HUES64 (cell line): Measurements from ENCODE around the gene SMIM14.
"Not testable (repeated sequence)": the region's sequence is repeated elsewhere in the genome, so short reads cannot be mapped to it uniquely, and the experiment has no call there.

Source experiments
- H3K27ac ChIP-seq: 2 replicates; pipeline ENCODE4 v1.7.0; 2013; ENCODE audit warnings: low read depth, low read length, inconsistent platforms
- H3K27me3 ChIP-seq: 2 replicates; pipeline ENCODE4 v1.6.1; 2013; ENCODE audit warnings: mild to moderate bottlenecking, low read length; ENCODE audit not compliant: insufficient read depth
- H3K36me3 ChIP-seq: 2 replicates; pipeline ENCODE4 v1.6.1; 2013; ENCODE audit warnings: mild to moderate bottlenecking, low read length; ENCODE audit not compliant: insufficient read depth
- H3K4me1 ChIP-seq: 2 replicates; pipeline ENCODE4 v1.6.1; 2013; ENCODE audit warnings: mild to moderate bottlenecking, low read length, moderate library complexity; ENCODE audit not compliant: insufficient read depth
- H3K4me3 ChIP-seq: 2 replicates; pipeline ENCODE4 v1.5.1; 2013; ENCODE audit warnings: mild to moderate bottlenecking, low read length, moderate library complexity
- H3K9ac ChIP-seq: 2 replicates; pipeline ENCODE4 v1.6.1; 2013; ENCODE audit warnings: mild to moderate bottlenecking, low read depth, low read length
- H3K9me3 ChIP-seq: 2 replicates; pipeline ENCODE4 v1.6.1; 2013; ENCODE audit warnings: low read depth, low read length; ENCODE audit not compliant: insufficient read depth
- WGBS: fragments of 150-250, 120-280 bp; methylation state at CpG from one replicate; pipeline ENCODE4 v1.1.7; 2013; ENCODE audit warnings: missing lambda C conversion rate; 5-methylcytosine and 5-hydroxymethylcytosine counted together

Gene SMIM14

DNA sequence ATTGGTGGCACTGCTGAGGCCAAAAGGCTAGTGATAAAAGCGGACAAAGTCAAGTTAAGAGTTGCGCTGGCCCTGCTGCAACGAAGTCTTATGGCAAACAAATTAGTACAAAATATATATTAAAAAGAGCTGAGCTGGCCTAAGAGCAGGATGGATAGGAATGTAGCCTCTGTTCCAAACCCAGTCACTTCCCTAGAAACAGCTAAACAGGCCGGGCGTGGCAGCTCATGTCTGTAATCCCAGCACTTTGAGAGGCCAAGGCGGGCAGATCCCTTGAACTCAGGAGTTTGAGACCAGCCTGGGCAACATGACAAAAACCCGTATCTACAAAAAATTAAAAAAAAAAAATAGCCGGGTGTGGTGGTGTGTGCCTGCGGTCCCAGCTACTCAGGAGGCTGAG lies 79.0 kb downstream of the SMIM14 start:
- Histone ChIP-seq H3K27ac (no peak overlapping the region), H3K4me1 (no peaks in the 10 kb centered on the region), H3K4me3 (no peak overlapping the region), H3K36me3 (peaks cover 3% of the 10 kb centered on the region; the same call in 1 of the 2 replicates), H3K9ac (no peak overlapping the region), H3K9me3 (no peaks in the 10 kb centered on the region), H3K27me3 (no peaks in the 10 kb centered on the region)
- 94% methylated on average over 7 of the region's 9 CpGs for WGBS

DNA sequence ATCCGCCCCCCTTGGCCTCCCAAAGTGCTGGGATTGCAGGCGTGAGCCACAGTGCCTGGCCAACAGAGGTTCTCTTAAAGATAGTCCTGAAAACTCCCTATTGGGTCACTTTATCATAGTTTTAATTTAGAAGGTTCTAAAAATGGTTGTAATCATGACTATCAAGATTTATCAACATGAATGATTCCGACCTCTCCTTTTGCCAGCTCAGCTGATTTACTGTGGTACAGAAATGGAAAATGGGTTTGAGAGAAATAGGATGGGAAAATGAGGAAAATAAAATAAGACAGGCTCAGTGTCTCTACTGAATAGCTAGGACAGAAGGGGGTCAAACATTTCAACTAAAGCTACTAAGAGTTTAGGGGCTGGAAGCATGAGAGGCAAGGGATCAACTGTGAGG lies 83.2 kb downstream of the SMIM14 start:
- WGBS = 96% methylated on average over 3 of the region's 3 CpGs
- peaks cover 11% of the 10 kb centered on the region for H3K36me3 ChIP-seq
- no peaks in the 10 kb centered on the region for H3K27me3 ChIP-seq
- H3K4me1 ChIP-seq = no peaks in the 10 kb centered on the region
- no peaks in the 10 kb centered on the region for H3K9me3 ChIP-seq
- no peak overlapping the region for H3K27ac ChIP-seq
- H3K4me3 ChIP-seq = no peak overlapping the region
- no peak overlapping the region for H3K9ac ChIP-seq

DNA sequence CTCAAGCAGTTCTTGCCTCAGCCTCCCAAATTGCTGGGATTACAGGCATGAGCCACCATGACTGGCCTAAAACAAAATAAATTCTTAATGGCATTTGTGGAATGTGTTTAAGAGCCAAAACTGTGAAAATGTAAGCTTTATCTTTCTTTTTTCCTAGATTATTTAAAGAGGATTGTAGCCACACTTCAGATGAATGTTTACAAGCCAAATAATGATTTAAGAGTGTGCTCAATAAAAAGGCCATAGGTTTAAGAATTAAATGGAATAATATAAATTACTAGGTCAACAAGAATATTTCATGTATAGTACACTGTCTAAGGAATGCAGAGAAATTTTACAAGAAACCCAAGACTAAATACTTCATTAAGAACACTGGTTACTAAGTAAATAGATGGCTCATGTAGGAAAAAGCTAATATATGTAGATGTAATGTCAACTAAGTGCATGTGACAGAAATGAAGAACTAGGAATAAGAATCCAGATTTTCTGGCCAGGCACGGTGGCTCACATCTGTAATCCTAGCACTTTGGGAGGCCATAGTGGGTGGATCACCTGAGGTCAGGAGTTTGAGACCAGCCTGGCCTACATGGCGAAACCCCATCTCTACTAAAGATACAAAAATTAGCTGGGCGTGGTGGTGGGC lies 90.1 kb downstream of the SMIM14 start:
- H3K36me3 ChIP-seq = peaks cover 9% of the 10 kb centered on the region
- H3K27ac ChIP-seq = no peak overlapping the region
- H3K27me3 ChIP-seq = no peaks in the 10 kb centered on the region
- 96% methylated on average over 3 of the region's 3 CpGs for WGBS
- no peak overlapping the region for H3K4me3 ChIP-seq
- no peak overlapping the region for H3K9ac ChIP-seq
- H3K9me3 ChIP-seq = no peaks in the 10 kb centered on the region
- no peaks in the 10 kb centered on the region for H3K4me1 ChIP-seq

DNA sequence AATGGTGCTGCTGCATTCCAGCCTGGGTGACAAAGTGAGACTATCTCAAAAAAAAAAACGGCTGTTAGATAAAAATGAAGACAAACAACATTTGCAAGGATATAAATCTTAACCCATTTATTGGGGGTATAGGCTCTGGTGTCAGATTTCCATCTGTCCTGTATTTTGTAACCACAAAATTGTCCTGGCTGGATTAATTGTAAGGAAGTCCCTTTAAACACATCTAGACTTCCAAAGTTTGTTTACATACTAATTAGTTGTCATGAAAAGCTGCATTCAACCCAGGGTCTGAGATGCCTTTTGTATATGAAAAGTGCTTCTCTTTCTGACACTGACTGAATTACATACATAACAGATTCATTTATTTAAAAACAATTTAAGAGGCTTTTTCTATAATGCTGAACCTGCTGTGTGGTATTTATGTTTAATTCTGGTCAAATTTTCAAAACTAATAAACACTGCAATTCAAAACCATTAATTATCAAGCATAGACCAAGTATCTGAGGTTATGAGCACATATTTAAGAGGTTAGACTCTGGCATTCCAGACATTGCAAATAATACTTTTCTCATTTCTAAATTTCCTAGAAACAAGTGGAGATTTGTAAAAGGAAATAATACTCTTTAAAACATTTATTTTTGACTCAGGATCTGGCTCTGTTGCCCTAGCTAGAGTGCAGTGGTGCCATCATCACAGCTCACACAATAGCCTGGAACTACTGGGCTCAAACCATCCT lies 93.9 kb downstream of the SMIM14 start:
- Histone ChIP-seq H3K9ac (no peak overlapping the region), H3K27ac (no peak overlapping the region), H3K4me1 (no peaks in the 10 kb centered on the region), H3K27me3 (no peaks in the 10 kb centered on the region), H3K36me3 (no peaks in the 10 kb centered on the region), H3K9me3 (no peaks in the 10 kb centered on the region), H3K4me3 (no peak overlapping the region)
- no CpG with 5 or more reads among the region's 1 CpG for WGBS

DNA sequence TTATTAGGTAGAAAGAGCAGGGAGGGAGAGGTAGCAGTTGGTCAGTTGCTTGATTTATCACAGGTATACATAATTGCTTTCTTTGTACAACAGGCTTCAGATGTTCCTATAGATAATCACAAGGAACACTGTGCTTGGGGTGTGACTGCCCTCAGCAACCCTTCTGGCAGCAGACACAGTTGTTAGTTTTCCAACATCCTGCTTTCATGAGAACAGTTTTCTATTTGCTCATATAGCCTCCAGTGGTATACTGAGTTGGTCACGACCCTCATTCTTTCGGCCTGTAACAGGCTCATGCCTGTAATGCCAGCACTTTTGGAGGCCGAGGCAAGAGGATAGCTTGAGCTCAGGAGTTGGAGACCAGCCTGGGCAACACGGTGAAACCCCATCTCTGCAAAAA lies 94.6 kb downstream of the SMIM14 start:
- not testable (repeated sequence) for H3K4me3 ChIP-seq, H3K27ac ChIP-seq, H3K27me3 ChIP-seq, H3K9me3 ChIP-seq, H3K36me3 ChIP-seq, H3K4me1 ChIP-seq, H3K9ac ChIP-seq
- WGBS = 96% methylated on average over 4 of the region's 4 CpGs

DNA sequence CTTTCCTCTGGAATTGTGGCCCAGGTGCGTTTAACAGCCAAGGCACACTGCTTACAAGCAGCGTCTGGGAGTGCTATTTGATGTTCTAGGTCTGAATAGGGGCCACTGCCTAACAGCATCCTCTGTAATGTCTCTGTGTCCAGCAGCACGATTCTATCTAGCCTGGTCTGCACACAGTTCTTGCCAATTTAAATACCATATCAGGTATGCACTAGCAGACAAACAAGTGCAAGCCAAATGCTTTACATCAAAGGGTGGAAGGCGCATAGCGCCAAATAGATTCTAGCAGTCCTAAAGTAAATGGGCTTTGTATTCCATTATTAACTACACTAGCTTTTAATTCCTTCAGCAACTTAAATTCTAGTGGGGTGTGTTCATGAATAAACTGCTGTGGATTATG lies 95.6 kb downstream of the SMIM14 start:
- no peaks in the 10 kb centered on the region for H3K36me3 ChIP-seq
- no peaks in the 10 kb centered on the region for H3K27me3 ChIP-seq
- no peaks in the 10 kb centered on the region for H3K9me3 ChIP-seq
- no peak overlapping the region for H3K9ac ChIP-seq
- no peaks in the 10 kb centered on the region for H3K4me1 ChIP-seq
- H3K4me3 ChIP-seq = no peak overlapping the region
- H3K27ac ChIP-seq = no peak overlapping the region
- 93% methylated on average over 5 of the region's 5 CpGs for WGBS

DNA sequence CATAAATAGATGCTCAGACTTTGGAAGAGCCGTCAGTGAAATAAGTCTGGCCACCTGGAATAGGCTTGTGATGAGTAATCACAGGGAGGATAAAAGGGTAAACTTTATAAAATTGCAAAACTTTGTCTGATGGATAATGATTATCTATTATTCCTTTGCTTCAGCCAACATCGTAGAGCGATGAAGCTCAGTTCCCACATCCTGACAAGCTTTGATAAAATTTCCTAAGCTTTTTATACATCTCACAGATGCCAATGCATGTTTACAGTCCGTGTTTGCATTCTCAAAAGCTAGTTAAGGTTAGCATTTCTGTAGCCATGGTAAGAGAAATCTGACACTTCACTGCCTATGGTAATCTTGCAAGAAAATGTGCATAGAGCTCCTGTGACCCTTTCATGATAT lies 96.1 kb downstream of the SMIM14 start:
- Histone ChIP-seq H3K4me3 (no peak overlapping the region), H3K27me3 (no peaks in the 10 kb centered on the region), H3K9me3 (no peaks in the 10 kb centered on the region), H3K9ac (no peak overlapping the region), H3K4me1 (no peaks in the 10 kb centered on the region), H3K27ac (no peak overlapping the region), H3K36me3 (no peaks in the 10 kb centered on the region)
- WGBS = 91% methylated on average over 4 of the region's 4 CpGs

DNA sequence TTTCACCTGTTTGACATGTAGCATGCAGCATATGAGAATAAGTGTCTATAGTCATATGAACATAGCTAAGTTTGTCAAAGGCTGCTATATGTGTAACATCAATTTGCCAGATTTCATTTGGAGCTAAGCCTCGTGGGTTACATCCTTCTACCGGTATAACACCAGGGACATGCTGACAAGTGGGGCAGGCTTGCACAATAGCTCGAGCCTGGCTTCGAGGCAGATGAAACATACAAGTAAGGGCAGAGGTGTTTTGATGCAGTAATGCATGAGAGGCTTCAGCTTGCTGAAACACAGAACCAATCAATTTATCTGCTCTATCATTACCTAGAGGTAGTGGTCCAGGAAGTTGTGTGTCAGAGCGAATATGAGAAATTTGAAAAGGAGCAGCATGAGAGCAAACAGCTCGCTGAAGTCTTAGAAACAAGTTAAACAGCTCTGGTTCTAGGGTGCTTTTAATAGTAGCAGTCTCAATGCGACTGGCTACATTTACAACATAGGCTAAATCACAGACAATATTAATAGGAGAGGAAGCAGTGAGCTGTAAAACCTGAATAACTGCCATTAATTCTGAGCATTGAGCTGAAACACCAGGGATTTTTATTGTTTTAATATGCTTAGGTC lies 96.6 kb downstream of the SMIM14 start:
- Histone ChIP-seq H3K9me3 (no peaks in the 10 kb centered on the region), H3K27me3 (no peaks in the 10 kb centered on the region), H3K4me3 (no peak overlapping the region), H3K4me1 (no peaks in the 10 kb centered on the region), H3K9ac (no peak overlapping the region), H3K27ac (no peak overlapping the region), H3K36me3 (no peaks in the 10 kb centered on the region)
- WGBS = 90% methylated on average over 6 of the region's 7 CpGs

DNA sequence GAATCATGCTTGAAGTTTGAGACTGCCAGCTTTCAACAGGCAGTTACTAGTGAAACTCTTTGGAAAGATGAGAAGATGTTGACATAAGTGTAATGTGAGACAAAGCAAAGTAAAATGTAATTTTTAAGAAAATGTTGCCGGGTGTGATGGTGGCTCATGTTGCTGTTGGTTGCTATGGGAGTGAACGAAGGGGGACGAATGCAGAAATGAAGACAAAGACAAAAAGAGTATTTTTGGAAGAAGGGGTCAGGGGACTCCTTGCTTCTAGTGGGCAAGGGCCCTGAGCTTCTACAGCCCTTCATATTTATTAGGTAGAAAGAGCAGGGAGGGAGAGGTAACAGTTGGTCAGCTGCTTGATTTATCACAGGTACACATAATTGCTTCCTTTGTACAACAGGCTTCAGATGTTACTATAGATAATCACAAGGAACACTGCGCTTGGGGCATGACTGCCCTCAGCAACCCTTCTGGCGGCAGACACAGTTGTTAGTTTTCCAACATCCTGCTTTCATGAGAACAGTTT lies 99.5 kb downstream of the SMIM14 start:
- Histone ChIP-seq H3K9ac (no peak overlapping the region), H3K27ac (no peak overlapping the region), H3K36me3 (peaks cover 14% of the 10 kb centered on the region), H3K9me3 (no peaks in the 10 kb centered on the region), H3K4me1 (no peaks in the 10 kb centered on the region), H3K27me3 (no peaks in the 10 kb centered on the region), H3K4me3 (no peak overlapping the region)
- WGBS = 91% methylated on average over 5 of the region's 5 CpGs

DNA sequence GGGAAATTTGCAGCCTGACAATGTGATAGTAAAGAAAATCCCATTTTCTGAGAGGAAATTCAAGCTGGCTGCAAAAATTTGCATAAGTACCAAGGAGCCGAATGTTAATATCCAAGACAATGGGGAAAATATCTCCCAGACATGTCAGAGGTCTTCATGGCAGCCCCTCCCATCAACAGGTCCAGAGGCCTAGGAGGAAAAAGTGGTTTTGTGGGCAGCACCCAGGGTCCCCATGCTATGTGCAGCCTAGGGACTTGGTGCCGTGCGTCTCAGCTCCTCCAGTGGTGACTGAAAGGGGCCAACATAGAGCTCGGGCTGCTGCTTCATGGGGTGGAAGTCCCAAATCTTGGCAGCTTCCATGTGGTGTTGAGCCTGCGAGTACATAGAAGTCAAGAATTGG lies 105.1 kb downstream of the SMIM14 start:
- Histone ChIP-seq H3K36me3 (peaks cover 59% of the 10 kb centered on the region), H3K9me3 (peaks cover 39% of the 10 kb centered on the region), H3K4me3 (no peak overlapping the region), H3K4me1 (no peaks in the 10 kb centered on the region; the same call in 1 of the 2 replicates), H3K9ac (no peak overlapping the region), H3K27ac (no peak overlapping the region), H3K27me3 (no peaks in the 10 kb centered on the region)
- WGBS = 96% methylated on average over 5 of the region's 5 CpGs

DNA sequence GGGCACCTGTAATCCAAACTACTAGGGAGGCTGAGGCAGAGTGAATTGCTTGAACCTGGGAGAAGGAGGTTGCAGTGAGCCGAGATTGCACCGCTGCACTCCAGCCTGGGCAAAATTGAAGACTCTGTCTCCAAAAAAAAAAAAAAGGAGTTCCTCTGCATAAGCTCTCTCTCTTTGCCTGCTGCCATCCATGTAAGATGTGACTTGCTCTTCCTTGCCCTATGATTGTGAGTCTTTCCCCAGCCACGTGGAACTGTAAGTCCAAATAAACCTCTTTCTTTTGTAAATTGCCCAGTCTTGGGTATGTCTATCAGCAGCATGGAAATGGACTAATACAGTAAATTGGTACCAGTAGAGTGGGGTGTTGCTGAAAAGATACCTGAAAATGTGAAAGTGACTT lies 106.4 kb downstream of the SMIM14 start:
- H3K4me1 ChIP-seq = not testable (repeated sequence)

More for the DNA sequence above, 106.4 kb downstream of the SMIM14 start:
- not testable (repeated sequence) for H3K4me3 ChIP-seq, H3K9ac ChIP-seq, H3K27me3 ChIP-seq, H3K27ac ChIP-seq
- 94% methylated on average over 3 of the region's 3 CpGs for WGBS
- Histone ChIP-seq H3K9me3 (peaks cover 39% of the 10 kb centered on the region), H3K36me3 (peaks cover 59% of the 10 kb centered on the region)
